PC-9 (cell line): ENCODE results near the gene CIBAR2.

Source experiments
- CTCF ChIP-seq: fragments of 200-600 bp; sonication (generic); conservative IDR thresholded peaks from 2 replicates; pipeline ENCODE4 v1.6.1; 2017; ENCODE audit warnings: mixed run types, antibody characterized with exemption, mild to moderate bottlenecking, moderate library complexity
- EZH2 ChIP-seq: fragments of 200-600 bp; sonication (generic); IDR thresholded peaks from 2 replicates; pipeline ENCODE4 v1.8.0; 2017; ENCODE audit warnings: antibody characterized with exemption, low read depth

- no peak for TF ChIP-seq EZH2
- TF ChIP-seq CTCF = no peak
Measured at GRCh38 chr16:85062323-85062722, 49.9 kb downstream of the CIBAR2 start.
